Neural progenitor cell (in vitro differentiated cells): ENCODE results near the gene TNFRSF1B.

Experiments used
- EZH2 ChIP-seq: fragments of 200-600 bp; sonication (generic); IDR thresholded peaks from 2 replicates; pipeline ENCODE4 v1.6.1; 2017; ENCODE audit warnings: antibody characterized with exemption, mild to moderate bottlenecking, moderate library complexity
- EZH2phosphoT487 ChIP-seq: fragments of 200-600 bp; sonication (generic); IDR thresholded peaks from 2 replicates; pipeline ENCODE4 v1.6.1; 2017; ENCODE audit warnings: antibody characterized with exemption
- TF ChIP-seq, protein P1 (sequence below): fragments of 200-600 bp; sonication (generic); IDR thresholded peaks from 2 replicates; pipeline ENCODE4 v1.5.1; 2017; ENCODE audit warnings: antibody characterized with exemption, mild to moderate bottlenecking

DNA sequence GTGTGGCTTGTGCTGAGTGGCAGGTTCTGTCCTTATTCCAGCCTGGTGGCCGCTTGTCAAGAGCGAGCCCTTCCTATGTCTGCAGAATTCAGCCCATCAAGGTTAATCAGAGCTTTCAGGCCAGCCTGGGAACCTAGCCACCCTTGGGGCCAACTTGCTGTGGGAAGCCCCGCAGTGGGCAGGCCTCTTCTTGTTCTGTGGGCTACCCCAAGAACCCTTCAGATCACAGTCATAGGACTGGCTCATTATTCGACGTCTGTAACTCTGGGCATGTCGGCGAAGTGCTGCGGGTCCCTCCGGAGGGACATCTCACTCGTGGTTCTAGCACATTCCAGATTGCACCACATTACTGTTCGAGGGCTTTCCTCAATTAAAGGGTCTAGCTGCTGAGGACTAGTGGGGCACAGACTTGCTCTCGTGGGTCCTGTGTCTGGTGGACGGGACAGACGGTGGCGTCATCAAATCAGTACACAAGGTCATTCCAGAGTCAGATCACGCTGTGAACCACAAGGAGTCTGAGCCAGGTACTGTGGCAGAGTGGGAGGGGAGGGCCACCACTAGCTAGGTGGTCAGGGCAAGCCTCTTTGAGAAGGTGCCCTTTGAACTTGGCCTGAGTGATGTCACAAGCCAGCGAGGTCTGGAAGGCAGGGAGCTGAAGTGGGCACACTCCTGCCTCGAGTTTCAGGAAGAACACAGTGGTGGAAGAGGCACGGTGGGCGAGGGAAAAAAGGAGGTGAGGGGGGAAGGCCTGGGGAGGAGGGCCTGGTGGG is 20.3 kb upstream of the TNFRSF1B start:
- TF ChIP-seq, protein P1, sequence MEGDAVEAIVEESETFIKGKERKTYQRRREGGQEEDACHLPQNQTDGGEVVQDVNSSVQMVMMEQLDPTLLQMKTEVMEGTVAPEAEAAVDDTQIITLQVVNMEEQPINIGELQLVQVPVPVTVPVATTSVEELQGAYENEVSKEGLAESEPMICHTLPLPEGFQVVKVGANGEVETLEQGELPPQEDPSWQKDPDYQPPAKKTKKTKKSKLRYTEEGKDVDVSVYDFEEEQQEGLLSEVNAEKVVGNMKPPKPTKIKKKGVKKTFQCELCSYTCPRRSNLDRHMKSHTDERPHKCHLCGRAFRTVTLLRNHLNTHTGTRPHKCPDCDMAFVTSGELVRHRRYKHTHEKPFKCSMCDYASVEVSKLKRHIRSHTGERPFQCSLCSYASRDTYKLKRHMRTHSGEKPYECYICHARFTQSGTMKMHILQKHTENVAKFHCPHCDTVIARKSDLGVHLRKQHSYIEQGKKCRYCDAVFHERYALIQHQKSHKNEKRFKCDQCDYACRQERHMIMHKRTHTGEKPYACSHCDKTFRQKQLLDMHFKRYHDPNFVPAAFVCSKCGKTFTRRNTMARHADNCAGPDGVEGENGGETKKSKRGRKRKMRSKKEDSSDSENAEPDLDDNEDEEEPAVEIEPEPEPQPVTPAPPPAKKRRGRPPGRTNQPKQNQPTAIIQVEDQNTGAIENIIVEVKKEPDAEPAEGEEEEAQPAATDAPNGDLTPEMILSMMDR, result no peak
- TF ChIP-seq EZH2 (no peak), EZH2phosphoT487 (no peak)
